ENCODE measurements around the gene DGKH.

Gene DGKH

DNA sequence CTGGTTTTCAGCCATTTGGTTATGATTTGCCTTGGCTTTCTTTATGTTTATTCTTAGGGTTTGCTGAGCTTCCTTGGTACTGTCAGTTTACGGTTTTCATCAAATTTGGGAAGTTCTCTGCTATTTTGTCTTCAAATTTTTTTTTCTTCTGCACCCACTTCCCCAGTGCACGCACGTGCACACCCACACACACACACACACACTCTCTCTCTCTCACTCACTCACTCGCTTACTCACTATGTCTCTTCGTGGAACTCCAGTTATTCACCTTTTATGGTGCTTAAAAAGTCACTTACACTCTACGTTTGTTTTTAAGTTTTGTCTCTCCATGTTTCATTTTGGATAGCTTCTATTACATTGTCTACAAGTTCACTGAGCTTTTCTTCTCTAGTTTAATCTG is 230.6 kb downstream of the DGKH start:
- no peak for DNase-seq (ENCODE audit: low spot score)

DNA sequence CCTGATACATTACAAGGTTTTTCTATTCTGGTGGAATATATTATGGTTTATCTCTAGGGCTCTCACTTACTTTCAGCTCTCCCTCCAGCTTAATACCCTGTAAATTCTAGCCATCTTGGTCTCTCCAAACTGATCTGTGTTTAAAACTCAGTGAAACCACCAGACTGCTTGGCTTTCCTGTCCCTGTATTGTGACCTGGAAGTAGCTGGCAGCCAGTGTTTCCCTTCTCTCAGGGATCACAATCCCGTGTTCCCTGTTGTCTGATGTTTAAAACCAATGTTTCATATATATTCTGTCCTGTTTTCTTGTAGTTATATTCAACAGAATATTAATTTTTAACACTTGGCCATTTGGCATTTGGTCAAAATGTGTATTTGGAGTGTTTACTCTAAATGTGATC is 231.5 kb downstream of the DGKH start:
- no peak for DNase-seq (ENCODE audit: low spot score)

DNA sequence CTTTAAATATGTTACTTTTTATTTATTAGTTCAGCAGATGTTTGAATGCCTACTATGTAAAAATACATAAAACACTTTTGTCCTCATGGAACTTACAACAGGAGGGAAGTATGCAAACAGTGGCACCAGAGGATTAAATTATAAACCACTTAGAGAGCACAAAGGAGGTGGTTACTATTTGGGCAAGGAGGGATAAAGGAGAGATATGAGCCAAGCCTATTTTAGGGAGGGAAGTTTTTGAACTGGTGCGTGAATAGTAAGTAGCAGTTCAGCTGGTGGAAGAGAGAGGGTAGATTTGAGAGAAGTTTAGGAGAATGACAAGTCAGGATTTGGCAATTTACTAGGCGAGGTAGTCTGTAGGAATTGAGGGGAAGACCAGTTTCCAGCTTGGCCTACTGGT is 232.1 kb downstream of the DGKH start:
- DNase-seq (ENCODE audit: low spot score): no peak

DNA sequence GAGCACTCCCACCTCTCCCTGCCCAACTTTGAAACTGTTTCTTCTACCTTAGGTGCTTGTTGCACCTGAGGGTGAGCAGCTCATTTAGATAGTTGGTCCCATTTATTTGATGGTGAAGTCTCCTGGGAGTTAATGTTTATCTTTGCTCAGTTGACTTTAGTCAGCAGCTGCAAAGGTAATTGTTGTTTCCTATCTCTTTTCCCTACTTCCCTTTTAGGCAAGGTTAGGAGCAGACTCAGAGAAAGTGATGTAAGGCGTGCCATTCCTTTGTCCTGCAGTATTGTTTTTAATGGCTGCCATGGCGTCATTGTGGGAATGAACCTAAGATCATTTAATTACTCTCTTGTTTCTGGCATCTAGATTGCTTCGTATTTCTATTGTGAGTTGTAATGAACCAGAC is 235.1 kb downstream of the DGKH start:
- DNase-seq (ENCODE audit: low spot score): no peak

DNA sequence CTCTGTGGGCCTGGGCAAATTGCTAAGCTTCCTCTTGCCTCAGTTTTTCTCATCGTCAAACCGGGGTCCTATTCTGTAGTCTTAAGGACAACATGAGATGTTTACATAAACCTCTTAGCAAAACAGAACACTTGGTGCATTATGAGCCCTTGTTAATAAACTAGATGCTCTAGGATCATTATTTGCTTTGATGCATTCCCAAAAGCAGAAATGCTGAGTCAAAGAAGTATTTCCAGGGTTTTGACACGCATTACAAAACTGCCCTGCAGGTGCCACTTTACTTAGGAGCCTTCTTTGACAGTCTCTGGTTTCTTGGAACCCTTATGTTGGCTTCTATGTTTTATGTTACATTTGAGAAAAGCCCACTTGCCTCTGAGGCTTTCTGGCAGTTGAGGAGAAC is 235.6 kb downstream of the DGKH start:
- no peak for DNase-seq (ENCODE audit: low spot score)
